GM19193 (cell line): Measurements from ENCODE around the gene DEPDC5.

Experiments used
- POLR2A ChIP-seq: IDR thresholded peaks from 4 replicates; pipeline ENCODE4 v1.6.1; 2011; ENCODE audit not compliant: insufficient read depth, insufficient read length; ENCODE audit errors: extremely low read depth

DEPDC5 gene

GRCh38 chr22:31951194-31952093 lies 197.6 kb downstream of the DEPDC5 start:
- no peak for TF ChIP-seq POLR2A

- no peak for TF ChIP-seq POLR2A
These were observed 198.2 kb downstream of the DEPDC5 start for GRCh38 chr22:31952094-31952401.

- TF ChIP-seq POLR2A: no peak
These were observed 198.7 kb downstream of the DEPDC5 start for GRCh38 chr22:31952472-31952871.

- TF ChIP-seq POLR2A: no peak
These were observed 199.4 kb downstream of the DEPDC5 start for GRCh38 chr22:31953261-31953660.

- no peak for TF ChIP-seq POLR2A
These were observed 201.0 kb downstream of the DEPDC5 start for GRCh38 chr22:31954535-31955523.

- no peak for TF ChIP-seq POLR2A
These were observed 202.5 kb downstream of the DEPDC5 start for GRCh38 chr22:31956360-31956759.
